Measurements from ENCODE around the gene KIAA1217.

Gene KIAA1217

GRCh38 chr10:24417053-24417452 lies 208.1 kb downstream of the KIAA1217 start:
- no peak overlapping the region for H3K4me3 ChIP-seq (ENCODE audit: low read depth, low read length)
- TF ChIP-seq CTCF (IDR thresholded peaks at IDR 0.05; ENCODE audit: low read depth, low read length, missing control alignments): no peak
- in situ Hi-C loops (cut with HindIII; ENCODE audit: low sequenced_read_pairs): no loop called here
- DNase-seq (ENCODE audit: low read depth): no peak

DNA sequence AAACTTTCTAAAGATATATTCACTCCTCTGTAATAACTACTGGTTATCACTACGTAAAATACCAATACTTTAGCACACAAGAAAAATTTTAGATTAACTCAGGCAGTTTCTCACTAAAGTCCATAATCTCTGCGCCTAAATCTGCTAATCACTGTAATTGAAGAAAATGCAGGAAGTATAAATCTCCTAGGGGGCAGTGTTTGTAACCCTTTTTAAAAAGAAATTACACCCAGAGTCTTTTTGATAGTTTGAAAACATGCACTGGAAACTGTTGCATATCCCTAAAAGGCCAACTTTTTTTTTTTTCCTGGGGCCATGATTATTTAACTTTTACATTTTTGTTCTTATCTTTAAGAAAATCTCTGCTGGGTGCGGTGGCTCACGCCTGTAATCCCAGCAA lies 209.6 kb downstream of the KIAA1217 start:
- H3K4me3 ChIP-seq (ENCODE audit: low read depth, low read length): no peak overlapping the region
- in situ Hi-C loops (cut with HindIII; ENCODE audit: low sequenced_read_pairs): no loop called here
- DNase-seq (ENCODE audit: low read depth): no peak
- no peak for TF ChIP-seq CTCF (IDR thresholded peaks at IDR 0.05; ENCODE audit: low read depth, low read length, missing control alignments)

GRCh38 chr10:24419066-24419465 lies 210.1 kb downstream of the KIAA1217 start:
- in situ Hi-C loops (cut with HindIII; ENCODE audit: low sequenced_read_pairs): no loop called here
- no peak for TF ChIP-seq CTCF (IDR thresholded peaks at IDR 0.05; ENCODE audit: low read depth, low read length, missing control alignments)
- no peak for DNase-seq (ENCODE audit: low read depth)
- H3K4me3 ChIP-seq (ENCODE audit: low read depth, low read length): no peak overlapping the region

DNA sequence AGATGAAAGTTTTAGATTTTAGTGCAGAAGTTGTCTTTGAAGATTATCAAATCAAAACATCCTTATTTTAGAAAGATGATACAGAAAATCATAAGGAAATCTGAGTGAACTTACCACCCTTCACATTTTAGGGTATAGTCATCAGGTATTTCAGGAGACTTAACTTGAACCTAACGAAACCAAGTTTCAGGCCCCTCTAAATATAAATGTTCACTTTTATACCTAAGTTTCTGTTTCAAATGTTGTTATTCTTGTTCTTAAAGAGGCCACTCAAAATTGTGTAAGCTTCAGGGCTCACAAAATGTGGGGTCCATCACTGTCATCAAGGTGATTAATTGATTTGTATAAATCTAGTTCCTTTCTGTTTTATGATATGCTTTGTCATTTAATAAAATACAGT lies 216.2 kb downstream of the KIAA1217 start:
- no peak for DNase-seq (ENCODE audit: low read depth)
- in situ Hi-C loops (cut with HindIII; ENCODE audit: low sequenced_read_pairs): no loop called here
- TF ChIP-seq CTCF (IDR thresholded peaks at IDR 0.05; ENCODE audit: low read depth, low read length, missing control alignments): no peak
- H3K4me3 ChIP-seq (ENCODE audit: low read depth, low read length): no peak overlapping the region

DNA sequence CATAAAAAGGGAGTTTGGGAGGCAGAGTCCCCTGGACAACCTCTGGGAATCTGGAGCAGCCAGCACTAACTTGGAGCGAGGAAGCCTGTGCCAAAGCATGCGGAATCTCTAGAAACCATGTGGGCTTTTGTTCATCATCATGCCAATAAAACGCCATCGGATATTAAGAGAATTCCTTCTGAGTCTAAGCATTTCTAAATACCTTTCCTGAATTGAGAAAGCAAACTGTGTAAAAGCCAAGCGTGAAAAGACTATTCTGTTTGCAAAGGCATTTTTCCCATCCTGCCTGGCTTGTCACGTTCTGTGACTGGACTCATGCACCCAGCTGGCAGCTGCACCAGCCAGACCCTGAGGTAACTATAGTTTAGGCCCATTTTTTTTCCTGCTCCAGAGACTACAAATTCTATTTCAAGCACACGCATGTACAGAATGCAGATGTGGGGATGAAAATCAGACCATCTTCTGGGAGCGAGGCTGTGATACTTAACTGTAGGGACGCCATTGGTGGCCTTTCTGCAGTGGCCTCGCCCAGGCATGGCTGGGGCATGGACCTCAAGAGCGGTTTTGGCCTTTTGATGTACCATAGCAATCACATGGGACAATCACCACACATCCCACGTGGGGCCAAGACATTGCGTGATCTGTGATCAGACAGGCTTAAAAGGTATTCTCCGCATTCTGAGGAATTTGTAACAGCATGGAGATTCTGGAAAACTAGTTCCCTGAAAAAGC lies 218.9 kb downstream of the KIAA1217 start:
- in situ Hi-C loops (cut with HindIII; ENCODE audit: low sequenced_read_pairs): no loop called here
- H3K4me3 ChIP-seq (ENCODE audit: low read depth, low read length): no peak overlapping the region
- TF ChIP-seq CTCF (IDR thresholded peaks at IDR 0.05; ENCODE audit: low read depth, low read length, missing control alignments): no peak
- no peak for DNase-seq (ENCODE audit: low read depth)

DNA sequence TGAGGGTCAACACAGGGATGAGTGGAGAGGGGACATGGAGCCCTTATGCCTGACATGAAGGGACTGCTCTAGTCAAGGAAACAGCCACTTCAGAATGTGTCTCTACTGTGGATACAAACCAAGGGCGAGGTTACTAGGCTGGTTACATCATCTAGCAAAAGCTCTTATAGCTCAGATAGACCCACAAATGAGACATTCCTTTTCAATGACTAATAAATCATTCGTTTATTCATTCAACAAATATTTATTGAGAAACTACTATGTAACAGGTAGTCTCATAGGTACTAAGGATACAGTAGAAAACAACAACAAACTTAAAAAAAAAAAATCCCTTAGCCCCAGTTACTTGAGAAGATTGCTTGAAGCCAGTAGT lies 219.5 kb downstream of the KIAA1217 start:
- TF ChIP-seq CTCF (IDR thresholded peaks at IDR 0.05; ENCODE audit: low read depth, low read length, missing control alignments): no peak
- H3K4me3 ChIP-seq (ENCODE audit: low read depth, low read length): no peak overlapping the region
- in situ Hi-C loops (cut with HindIII; ENCODE audit: low sequenced_read_pairs): no loop called here
- no peak for DNase-seq (ENCODE audit: low read depth)

Measured in astrocyte of the cerebellum (primary cell).